OCI-LY3 (cell line): ENCODE results near the gene QPCT.
A peak's percentile ranks its signal among the peaks of the same experiment; 100 is the strongest.

Experiments used
- CTCF ChIP-seq: fragments of 200-600, 300-600 bp; sonication (generic); IDR thresholded peaks from 2 replicates; pipeline ENCODE4 v1.5.1; 2014; ENCODE audit warnings: antibody characterized with exemption, low read length, low read depth
- EZH2phosphoT487 ChIP-seq: fragments of 200-600 bp; shearing (Covaris generic); IDR thresholded peaks from 2 replicates; pipeline ENCODE4 v1.6.1; 2018; ENCODE audit warnings: antibody characterized with exemption, mixed run types, low read depth

- TF ChIP-seq CTCF (0 out of 2 replicates have a peak, but pooled peaks have one; percentile 11), EZH2phosphoT487 (no peak; the same call in 1 of the 2 replicates)
Measured at GRCh38 chr2:37376421-37377186, 32.2 kb downstream of the QPCT start.
